ENCODE results near the gene NAA80. TPM values are rescaled to one million over a fixed set of nuclear protein-coding genes. Genes with fewer than 3 reads are reported as not detected.

The NAA80 gene
- total RNA-seq, 1 experiment from 2014 or later, result 6.0 TPM

- Mint-ChIP-seq H3K9me3 (no peaks in the 10 kb centered on the region), H3K36me3 (ENCODE audit: insufficient read depth in 1 of 3, low read depth in 3 of 3) (peaks cover 26 to 42% (median 26%) of the 10 kb centered on the region in 3 experiments), H3K27me3 (ENCODE audit: low read depth) (no peaks in the 10 kb centered on the region; the same call in 1 of the 2 replicates), H3K4me1 (peaks cover 25 to 48% of the 10 kb centered on the region in 2 experiments), H3K27ac (no peak overlapping the region), H3K4me3 (peak overlapping the region in 1 of 2 experiments; percentile 9; a peak in 2 of 5 replicates)
- no peak for DNase-seq
- Histone ChIP-seq H4K20me1 (ENCODE audit: control insufficient read depth, insufficient read depth, insufficient read length) (no peaks in the 10 kb centered on the region), H3K9me3 (ENCODE audit: control insufficient read depth, low read depth, low read length) (no peaks in the 10 kb centered on the region), H2BK15ac (ENCODE audit: low read depth, low read length) (no peak overlapping the region), H2BK120ac (ENCODE audit: low read depth, low read length, poor library complexity, severe bottlenecking) (no peak overlapping the region), H3K9ac (ENCODE audit: extremely low read depth, insufficient read length, low read length) (no peak overlapping the region), H3K4me2 (ENCODE audit: insufficient read depth, insufficient read length, low read length) (no peak overlapping the region), H3K14ac (ENCODE audit: insufficient read depth, low read length) (no peak overlapping the region), H4K8ac (replicated peaks; ENCODE audit: insufficient read length, low read depth, low read length) (no peak overlapping the region), H3K27me3 (ENCODE audit: insufficient read depth, low read length) (no peaks in the 10 kb centered on the region), H2AFZ (ENCODE audit: low read length) (no peak overlapping the region), H4K91ac (ENCODE audit: insufficient read length, low read depth, low read length) (no peak overlapping the region), H2BK20ac (ENCODE audit: low read depth, low read length, poor library complexity, severe bottlenecking) (no peak overlapping the region), H3K79me1 (ENCODE audit: insufficient read depth, low read depth, low read length, poor library complexity, severe bottlenecking) (peaks cover 6% of the 10 kb centered on the region), H3K27ac (ENCODE audit: insufficient read length, low read depth, low read length) (no peak overlapping the region), H3K23me2 (ENCODE audit: insufficient read length, low read depth, low read length, poor library complexity, severe bottlenecking) (peaks cover 24% of the 10 kb centered on the region), H3K4ac (ENCODE audit: low read depth, low read length) (no peak overlapping the region), H3T11ph (ENCODE audit: low read length) (no peak overlapping the region), H2BK5ac (ENCODE audit: insufficient read length, low read length) (no peak overlapping the region), H3K56ac (ENCODE audit: insufficient read length, low read depth, low read length) (no peak overlapping the region), H4K5ac (ENCODE audit: insufficient read length, low read depth, low read length) (no peak overlapping the region), H3K79me2 (ENCODE audit: insufficient read depth, low read length) (peaks cover 10% of the 10 kb centered on the region; the same call in 1 of the 2 replicates), H3K23ac (ENCODE audit: insufficient read length, low read depth, low read length) (no peak overlapping the region), H3K4me1 (ENCODE audit: insufficient read depth, low read length) (peaks cover 6% of the 10 kb centered on the region; the same call in 1 of the 2 replicates), H2BK12ac (ENCODE audit: insufficient read length, low read depth, low read length) (no peak overlapping the region), H2AK5ac (ENCODE audit: insufficient read length, low read length) (no peak overlapping the region), H3K18ac (ENCODE audit: insufficient read length, low read depth, low read length) (no peak overlapping the region)
- no peak for TF ChIP-seq CTCF (conservative IDR thresholded peaks at IDR 0.05)
- WGBS (ENCODE audit: extremely low coverage, insufficient read length, low lambda C conversion rate), result no CpG with 5 or more reads among the region's 5 CpGs
Observed at GRCh38 chr3:50323614-50324199, 24.5 kb upstream of the NAA80 start.

Measured in H9 (cell line).